RWPE2 (cell line): ENCODE measurements around the gene FBXL19.

ENCODE experiments used
- ATAC-seq: fragments of 200-7000 bp; cut with Tn5 transposase; 3 replicates; pipeline ENCODE4 v1.9.1; 2021; ENCODE audit warnings: low read depth
- DNase-seq: peaks from one replicate; pipeline ENCODE4 v3.0.0-alpha.2; 2020; ENCODE audit warnings: low spot score
- H3K27ac ChIP-seq: fragments of 450-650 bp; 2 replicates; pipeline ENCODE4 v1.5.1; 2017; ENCODE audit warnings: mild to moderate bottlenecking; ENCODE audit not compliant: poor library complexity, severe bottlenecking
- H3K27me3 ChIP-seq: fragments of 250-450 bp; sonication (Bioruptor Pico); 2 replicates; pipeline ENCODE4 v1.5.1; 2021; ENCODE audit warnings: mild to moderate bottlenecking, moderate library complexity; ENCODE audit not compliant: insufficient read depth, poor library complexity, severe bottlenecking
- H3K36me3 ChIP-seq: fragments of 250-450 bp; sonication (Bioruptor Pico); 2 replicates; pipeline ENCODE4 v1.5.1; 2020; ENCODE audit warnings: low read depth, mild to moderate bottlenecking, moderate library complexity
- H3K4me1 ChIP-seq: fragments of 250-450 bp; sonication (Bioruptor Pico); 2 replicates; pipeline ENCODE4 v1.5.1; 2021; ENCODE audit warnings: mild to moderate bottlenecking, moderate library complexity; ENCODE audit not compliant: insufficient read depth, poor library complexity, severe bottlenecking
- H3K4me3 ChIP-seq: fragments of 250-450 bp; sonication (Bioruptor Pico); 2 replicates; pipeline ENCODE4 v1.5.1; 2021; ENCODE audit warnings: mild to moderate bottlenecking, moderate library complexity; ENCODE audit not compliant: severe bottlenecking
- H3K9me3 ChIP-seq: fragments of 250-450 bp; sonication (Bioruptor Pico); 2 replicates; pipeline ENCODE4 v1.5.1; 2021; ENCODE audit warnings: mild to moderate bottlenecking, moderate library complexity; ENCODE audit not compliant: severe bottlenecking
- TF ChIP-seq, protein P1 (sequence below): fragments of 450-650 bp; IDR thresholded peaks from one replicate; pipeline ENCODE4 v1.5.1; 2017; ENCODE audit warnings: mild to moderate bottlenecking, moderate library complexity; ENCODE audit not compliant: poor library complexity, severe bottlenecking

The FBXL19 gene

DNA sequence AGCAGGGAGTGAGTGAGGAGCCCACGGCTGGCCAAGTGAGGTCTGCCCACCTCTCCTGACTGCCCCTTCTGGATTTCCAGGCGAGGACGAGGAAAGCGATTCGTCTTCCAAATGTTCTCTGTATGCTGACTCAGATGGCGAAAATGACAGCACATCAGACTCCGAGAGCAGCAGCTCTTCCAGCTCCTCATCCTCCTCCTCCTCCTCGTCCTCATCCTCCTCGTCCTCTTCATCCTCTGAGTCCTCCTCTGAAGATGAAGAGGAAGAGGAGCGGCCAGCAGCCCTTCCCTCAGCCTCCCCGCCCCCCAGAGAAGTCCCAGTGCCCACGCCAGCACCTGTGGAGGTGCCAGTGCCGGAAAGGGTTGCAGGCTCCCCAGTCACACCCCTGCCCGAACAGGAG lies 47.9 kb downstream of the FBXL19 start:
- Histone ChIP-seq H3K4me3 (no peak overlapping the region), H3K4me1 (no peaks in the 10 kb centered on the region), H3K36me3 (peaks cover 87% of the 10 kb centered on the region), H3K27me3 (no peaks in the 10 kb centered on the region), H3K9me3 (no peaks in the 10 kb centered on the region), H3K27ac (no peak overlapping the region)
- TF ChIP-seq, protein P1, sequence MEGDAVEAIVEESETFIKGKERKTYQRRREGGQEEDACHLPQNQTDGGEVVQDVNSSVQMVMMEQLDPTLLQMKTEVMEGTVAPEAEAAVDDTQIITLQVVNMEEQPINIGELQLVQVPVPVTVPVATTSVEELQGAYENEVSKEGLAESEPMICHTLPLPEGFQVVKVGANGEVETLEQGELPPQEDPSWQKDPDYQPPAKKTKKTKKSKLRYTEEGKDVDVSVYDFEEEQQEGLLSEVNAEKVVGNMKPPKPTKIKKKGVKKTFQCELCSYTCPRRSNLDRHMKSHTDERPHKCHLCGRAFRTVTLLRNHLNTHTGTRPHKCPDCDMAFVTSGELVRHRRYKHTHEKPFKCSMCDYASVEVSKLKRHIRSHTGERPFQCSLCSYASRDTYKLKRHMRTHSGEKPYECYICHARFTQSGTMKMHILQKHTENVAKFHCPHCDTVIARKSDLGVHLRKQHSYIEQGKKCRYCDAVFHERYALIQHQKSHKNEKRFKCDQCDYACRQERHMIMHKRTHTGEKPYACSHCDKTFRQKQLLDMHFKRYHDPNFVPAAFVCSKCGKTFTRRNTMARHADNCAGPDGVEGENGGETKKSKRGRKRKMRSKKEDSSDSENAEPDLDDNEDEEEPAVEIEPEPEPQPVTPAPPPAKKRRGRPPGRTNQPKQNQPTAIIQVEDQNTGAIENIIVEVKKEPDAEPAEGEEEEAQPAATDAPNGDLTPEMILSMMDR: no peak
- ATAC-seq (no peak), DNase-seq (no peak)

DNA sequence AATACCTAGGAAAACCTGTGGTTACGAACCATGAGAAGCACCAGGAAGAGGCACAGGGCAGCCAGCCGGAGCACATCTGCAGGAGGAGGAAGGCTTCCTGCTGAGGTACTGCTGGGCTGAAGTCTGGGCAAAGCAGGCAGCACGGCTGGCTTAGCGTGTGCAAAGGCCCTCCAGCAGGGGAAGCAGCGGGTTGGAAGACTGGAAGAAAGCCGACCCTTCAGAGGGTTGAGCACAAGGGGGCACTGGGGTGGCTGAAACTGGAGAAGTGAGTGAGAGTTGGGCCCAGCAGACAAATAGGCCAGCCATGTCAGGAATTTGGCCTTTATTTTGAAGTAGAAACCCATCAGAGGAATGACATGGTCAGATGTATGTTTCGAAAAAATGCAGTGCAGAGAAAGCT lies 49.5 kb downstream of the FBXL19 start:
- Histone ChIP-seq H3K36me3 (peaks cover 82% of the 10 kb centered on the region), H3K4me1 (no peaks in the 10 kb centered on the region), H3K9me3 (no peaks in the 10 kb centered on the region), H3K27me3 (no peaks in the 10 kb centered on the region), H3K4me3 (no peak overlapping the region), H3K27ac (no peak overlapping the region)
- ATAC-seq (no peak), DNase-seq (no peak)
- TF ChIP-seq, protein P1: no peak

DNA sequence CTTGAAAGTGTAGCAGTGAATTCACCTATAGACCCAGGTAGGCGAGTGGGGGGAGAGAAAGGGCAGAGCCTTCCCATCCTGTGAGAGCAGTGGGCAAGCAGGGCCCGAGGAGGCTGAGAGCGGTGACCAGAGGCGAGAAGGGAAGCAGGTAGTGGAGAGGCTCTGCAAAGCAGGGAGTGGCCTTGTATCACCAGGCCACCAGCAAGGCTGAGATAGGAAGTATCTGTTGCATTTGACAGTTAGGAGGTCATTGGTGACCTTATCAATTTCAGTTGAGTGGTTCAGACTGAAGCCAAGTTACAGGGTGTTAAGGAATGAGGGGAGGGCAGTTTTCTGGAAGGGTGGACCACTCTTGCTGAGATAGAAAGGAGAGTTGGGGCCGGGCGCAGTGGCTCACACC lies 51.0 kb downstream of the FBXL19 start:
- Histone ChIP-seq H3K27ac (no peak overlapping the region), H3K36me3 (peaks cover 73% of the 10 kb centered on the region), H3K4me1 (no peaks in the 10 kb centered on the region), H3K4me3 (no peak overlapping the region), H3K27me3 (no peaks in the 10 kb centered on the region), H3K9me3 (no peaks in the 10 kb centered on the region)
- DNase-seq: no peak
- no peak for ATAC-seq
- TF ChIP-seq, protein P1: no peak

DNA sequence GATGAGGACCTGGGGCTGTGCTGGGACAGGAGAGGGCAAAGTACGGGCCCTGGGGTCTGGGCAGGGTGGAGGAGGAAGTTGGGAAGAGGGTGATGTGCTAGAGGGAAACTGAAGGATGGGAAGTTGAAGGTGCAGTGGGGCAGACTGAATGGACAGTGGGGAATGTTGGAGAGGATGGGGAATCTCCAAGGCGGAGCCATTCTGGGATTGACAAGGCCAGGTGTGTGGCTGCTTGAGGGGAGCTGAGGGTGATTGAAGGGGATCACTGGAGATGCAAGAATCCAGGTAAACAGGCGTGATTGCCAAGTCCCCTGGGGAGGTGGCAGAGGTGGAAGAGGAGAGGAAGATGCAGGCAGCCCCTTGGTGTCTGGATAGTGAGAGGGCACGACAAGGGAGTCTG lies 53.1 kb downstream of the FBXL19 start:
- DNase-seq (no peak), ATAC-seq (no peak)
- Histone ChIP-seq H3K36me3 (peaks cover 66% of the 10 kb centered on the region), H3K27ac (no peak overlapping the region), H3K4me3 (no peak overlapping the region), H3K4me1 (no peaks in the 10 kb centered on the region), H3K27me3 (no peaks in the 10 kb centered on the region), H3K9me3 (no peaks in the 10 kb centered on the region)
- TF ChIP-seq, protein P1: no peak

DNA sequence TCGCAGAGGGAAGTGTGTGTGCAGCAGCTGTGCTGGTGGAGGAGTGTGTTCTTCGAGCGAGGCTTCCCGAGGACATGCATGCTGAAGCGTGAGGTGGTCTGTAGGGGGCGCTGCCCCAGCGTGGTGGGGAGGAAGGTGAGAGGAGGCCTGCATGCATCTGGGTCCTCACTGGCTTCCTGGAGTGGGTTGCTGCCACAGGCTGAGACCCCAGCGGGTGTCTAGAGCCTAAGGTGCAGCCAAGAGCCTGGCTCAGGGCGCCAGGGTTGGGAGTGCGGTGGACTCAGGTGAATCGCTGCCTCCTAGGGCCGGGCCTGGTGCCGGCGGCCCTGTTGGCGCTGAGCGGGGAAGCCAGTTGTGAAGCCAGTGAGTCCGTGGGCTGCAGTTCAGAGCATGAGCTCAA lies 54.1 kb downstream of the FBXL19 start:
- Histone ChIP-seq H3K27me3 (no peaks in the 10 kb centered on the region), H3K27ac (no peak overlapping the region), H3K4me1 (no peaks in the 10 kb centered on the region), H3K4me3 (no peak overlapping the region), H3K9me3 (no peaks in the 10 kb centered on the region), H3K36me3 (peaks cover 60% of the 10 kb centered on the region)
- TF ChIP-seq, protein P1: no peak
- no peak for DNase-seq
- no peak for ATAC-seq
